ENCODE data around the gene PIP5K1A. TPM values are rescaled to one million over a fixed set of nuclear protein-coding genes. Genes with fewer than 3 reads are reported as not detected.
A peak's percentile ranks its signal among the peaks of the same experiment; 100 is the strongest.

PIP5K1A gene
- total and polyA plus RNA-seq, 9 of the 15 experiments (the other 6 are each of a cell fraction or from before 2014, with no cell fraction given): 1.9 to 42.4 (median 18.8) TPM

GRCh38 chr1:151281225-151281968 lies 83.0 kb downstream of the PIP5K1A start (continued):
- TF ChIP-seq SFPQ (IDR thresholded peaks at IDR 0.05; ENCODE audit: low read depth, low read length): no peak
- peak in 1 of 2 experiments; percentile 79; a peak in 1 of 4 replicates for TF ChIP-seq MLX (CRISPR knock-in tag; conservative IDR thresholded peaks at IDR 0.05)
- TF ChIP-seq SPI1 (IDR thresholded peaks at IDR 0.05; ENCODE audit: borderline replicate concordance, low read depth, low read length): 0 out of 2 replicates have a peak, but pooled peaks have one; percentile 0
- TF ChIP-seq RAD21 (CRISPR knock-in tag; conservative IDR thresholded peaks at IDR 0.05 in 1 of 2, IDR thresholded peaks at IDR 0.05 in 1 of 2): no peak; a peak in 1 of 4 replicates
- peak; percentile 34; the same call in 1 of the 2 replicates for TF ChIP-seq ZNF431 (CRISPR knock-in tag; IDR thresholded peaks at IDR 0.05)
- TF ChIP-seq E2F6 (IDR thresholded peaks at IDR 0.05; ENCODE audit: borderline replicate concordance in 1 of 2, extremely low read depth in 1 of 2, insufficient read depth in 1 of 2, insufficient read length in 1 of 2, low read depth in 1 of 2, low read length in 1 of 2, poor library complexity in 1 of 2, severe bottlenecking in 1 of 2): peak; percentile 95 to 98
- TF ChIP-seq ARID4B (CRISPR knock-in tag; IDR thresholded peaks at IDR 0.05): peak; percentile 89
- peak; percentile 36; the same call in 1 of the 2 replicates for TF ChIP-seq C11orf30 (IDR thresholded peaks at IDR 0.05; ENCODE audit: low read depth)
- TF ChIP-seq MECOM (CRISPR knock-in tag; IDR thresholded peaks at IDR 0.05): peak; percentile 61; the same call in 1 of the 2 replicates
- TF ChIP-seq SUPT5H (IDR thresholded peaks at IDR 0.05): peak; percentile 95
- peak; percentile 74; the same call in 1 of the 2 replicates for TF ChIP-seq ZZZ3 (IDR thresholded peaks at IDR 0.05)
- peak; percentile 62; the same call in 1 of the 2 replicates for TF ChIP-seq SMARCE1 (IDR thresholded peaks at IDR 0.05)
- TF ChIP-seq TFAM (CRISPR knock-in tag; conservative IDR thresholded peaks at IDR 0.05): no peak
- peak; percentile 81 for TF ChIP-seq JUN (IDR thresholded peaks at IDR 0.05; ENCODE audit: borderline replicate concordance, low read depth, low read length)
- peak; percentile 95 for TF ChIP-seq JUN (CRISPR knock-in tag; IDR thresholded peaks at IDR 0.05; ENCODE audit: borderline replicate concordance)
- TF ChIP-seq FUS (optimal IDR thresholded peaks at IDR 0.05; ENCODE audit: low read depth, low read length): no peak
- TF ChIP-seq HDAC1 (IDR thresholded peaks at IDR 0.05): peak in 1 of 2 experiments; percentile 90; a peak in 2 of 4 replicates
- 0 out of 2 replicates have a peak, but pooled peaks have one; percentile 48 for TF ChIP-seq ZNF76 (CRISPR knock-in tag; IDR thresholded peaks at IDR 0.05; ENCODE audit: borderline replicate concordance)

Data from K562 (cell line).